ENCODE data around the gene GNS.

Gene GNS

DNA sequence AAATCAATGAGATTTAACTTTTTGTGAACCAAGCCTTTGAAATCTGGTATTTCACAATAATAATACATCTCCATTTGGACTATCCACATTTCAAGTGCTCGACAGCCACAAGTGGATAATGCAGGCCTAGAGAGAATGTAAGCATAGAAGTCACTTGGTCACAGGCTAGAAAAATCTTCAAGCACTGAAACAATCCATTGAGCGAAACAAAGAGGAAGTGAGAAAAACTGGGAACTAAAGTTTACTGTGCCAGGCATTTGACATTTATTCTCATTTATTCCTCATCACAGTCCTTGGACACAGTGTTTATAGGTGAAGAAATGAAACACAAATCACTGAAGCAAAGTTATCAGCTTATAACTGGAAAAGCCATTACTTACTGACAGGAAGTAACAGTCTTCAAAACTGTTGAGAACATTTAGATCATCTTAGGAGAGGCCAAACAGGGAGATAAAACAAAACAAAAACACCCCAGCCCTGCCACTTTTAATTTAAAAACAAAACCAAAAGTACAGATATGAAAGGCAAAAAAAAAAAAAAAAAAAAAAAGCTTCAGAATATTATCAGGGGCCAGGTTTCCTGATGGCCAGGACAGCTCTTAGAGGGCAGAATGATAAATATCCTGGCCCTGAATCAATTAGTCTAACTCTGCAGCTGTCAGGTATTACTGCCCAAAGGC lies 29.2 kb downstream of the GNS start:
- no peak overlapping the region for H3K9ac ChIP-seq (ENCODE audit: low read depth, low read length)

GRCh38 chr12:64724201-64724745 lies 34.9 kb downstream of the GNS start:
- Histone ChIP-seq H3K4me1 (ENCODE audit: control insufficient read depth, insufficient read depth, low read length) (no peaks in the 10 kb centered on the region), H3K36me3 (ENCODE audit: control insufficient read depth, insufficient read depth, low read length) (peaks cover 4% of the 10 kb centered on the region), H3K9ac (ENCODE audit: low read depth, low read length) (no peak overlapping the region), H3K27me3 (ENCODE audit: control insufficient read depth, insufficient read depth, low read length) (no peaks in the 10 kb centered on the region), H3K9me3 (ENCODE audit: control insufficient read depth, insufficient read depth, low read length) (no peaks in the 10 kb centered on the region), H3K4me3 (ENCODE audit: low read depth, low read length) (no peak overlapping the region)

More for the DNA sequence above, 29.2 kb downstream of the GNS start:
- Histone ChIP-seq H3K36me3 (ENCODE audit: control insufficient read depth, insufficient read depth, low read length) (peaks cover 4% of the 10 kb centered on the region), H3K9me3 (ENCODE audit: control insufficient read depth, insufficient read depth, low read length) (no peaks in the 10 kb centered on the region), H3K4me3 (ENCODE audit: low read depth, low read length) (no peak overlapping the region), H3K4me1 (ENCODE audit: control insufficient read depth, insufficient read depth, low read length) (no peaks in the 10 kb centered on the region), H3K27me3 (ENCODE audit: control insufficient read depth, insufficient read depth, low read length) (no peaks in the 10 kb centered on the region)

- no peak overlapping the region for H3K4me3 ChIP-seq (ENCODE audit: low read depth, low read length)
- H3K36me3 ChIP-seq (ENCODE audit: control insufficient read depth, insufficient read depth, low read length), result peaks cover 4% of the 10 kb centered on the region
- no peaks in the 10 kb centered on the region for H3K27me3 ChIP-seq (ENCODE audit: control insufficient read depth, insufficient read depth, low read length)
- H3K4me1 ChIP-seq (ENCODE audit: control insufficient read depth, insufficient read depth, low read length), result no peaks in the 10 kb centered on the region
- H3K9me3 ChIP-seq (ENCODE audit: control insufficient read depth, insufficient read depth, low read length), result no peaks in the 10 kb centered on the region
- H3K9ac ChIP-seq (ENCODE audit: low read depth, low read length), result no peak overlapping the region
Observed at GRCh38 chr12:64723630-64724029, 35.6 kb downstream of the GNS start.

- H3K9ac ChIP-seq (ENCODE audit: low read depth, low read length), result no peak overlapping the region
- no peak overlapping the region for H3K4me3 ChIP-seq (ENCODE audit: low read depth, low read length)
- H3K36me3 ChIP-seq (ENCODE audit: control insufficient read depth, insufficient read depth, low read length), result peaks cover 4% of the 10 kb centered on the region
- no peaks in the 10 kb centered on the region for H3K9me3 ChIP-seq (ENCODE audit: control insufficient read depth, insufficient read depth, low read length)
- H3K4me1 ChIP-seq (ENCODE audit: control insufficient read depth, insufficient read depth, low read length), result no peaks in the 10 kb centered on the region
- no peaks in the 10 kb centered on the region for H3K27me3 ChIP-seq (ENCODE audit: control insufficient read depth, insufficient read depth, low read length)
Observed at GRCh38 chr12:64722835-64723234, 36.4 kb downstream of the GNS start.

- no peaks in the 10 kb centered on the region for H3K27me3 ChIP-seq (ENCODE audit: control insufficient read depth, insufficient read depth, low read length)
- no peaks in the 10 kb centered on the region for H3K9me3 ChIP-seq (ENCODE audit: control insufficient read depth, insufficient read depth, low read length)
- H3K4me3 ChIP-seq (ENCODE audit: low read depth, low read length), result no peak overlapping the region
- H3K36me3 ChIP-seq (ENCODE audit: control insufficient read depth, insufficient read depth, low read length), result peaks cover 5% of the 10 kb centered on the region
- no peaks in the 10 kb centered on the region for H3K4me1 ChIP-seq (ENCODE audit: control insufficient read depth, insufficient read depth, low read length)
- H3K9ac ChIP-seq (ENCODE audit: low read depth, low read length), result no peak overlapping the region
Observed at GRCh38 chr12:64720884-64721283, 38.3 kb downstream of the GNS start.

- Histone ChIP-seq H3K4me1 (ENCODE audit: control insufficient read depth, insufficient read depth, low read length) (no peaks in the 10 kb centered on the region), H3K36me3 (ENCODE audit: control insufficient read depth, insufficient read depth, low read length) (peaks cover 14% of the 10 kb centered on the region), H3K4me3 (ENCODE audit: low read depth, low read length) (no peak overlapping the region), H3K9ac (ENCODE audit: low read depth, low read length) (no peak overlapping the region), H3K27me3 (ENCODE audit: control insufficient read depth, insufficient read depth, low read length) (no peaks in the 10 kb centered on the region), H3K9me3 (ENCODE audit: control insufficient read depth, insufficient read depth, low read length) (no peaks in the 10 kb centered on the region)
Observed at GRCh38 chr12:64718649-64719048, 40.6 kb downstream of the GNS start.

DNA sequence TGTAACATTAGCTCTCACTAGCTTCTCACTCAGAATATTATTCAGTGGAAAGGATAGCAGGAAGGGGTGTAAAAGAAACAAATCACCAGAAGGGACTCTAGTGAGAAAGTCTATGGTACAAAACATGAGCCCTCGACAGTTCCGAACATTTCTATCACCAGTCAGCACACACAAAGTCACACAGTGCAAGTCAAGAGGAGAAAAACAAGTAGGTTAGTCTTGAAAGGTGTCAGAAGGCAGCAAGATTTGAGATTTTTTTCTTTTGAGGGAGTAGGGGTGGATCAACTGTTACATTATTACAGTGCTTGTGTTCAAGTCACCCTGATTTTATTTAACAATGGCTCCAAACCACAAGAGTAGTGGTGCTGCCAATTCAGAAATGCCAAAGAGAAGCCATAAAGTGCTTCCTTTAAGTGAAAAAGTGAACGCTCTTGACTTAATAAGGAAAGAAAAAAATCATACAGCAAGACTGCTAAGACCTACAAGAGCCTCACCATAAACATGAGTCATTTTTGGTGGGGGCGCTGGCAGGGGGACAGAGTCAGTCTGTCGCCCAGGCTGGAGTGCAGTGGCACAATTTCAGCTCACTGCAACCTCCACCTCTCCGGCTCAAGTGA lies 42.3 kb downstream of the GNS start:
- no peaks in the 10 kb centered on the region for H3K9me3 ChIP-seq (ENCODE audit: control insufficient read depth, insufficient read depth, low read length)
- peaks cover 14% of the 10 kb centered on the region for H3K36me3 ChIP-seq (ENCODE audit: control insufficient read depth, insufficient read depth, low read length)
- H3K9ac ChIP-seq (ENCODE audit: low read depth, low read length), result no peak overlapping the region

DNA sequence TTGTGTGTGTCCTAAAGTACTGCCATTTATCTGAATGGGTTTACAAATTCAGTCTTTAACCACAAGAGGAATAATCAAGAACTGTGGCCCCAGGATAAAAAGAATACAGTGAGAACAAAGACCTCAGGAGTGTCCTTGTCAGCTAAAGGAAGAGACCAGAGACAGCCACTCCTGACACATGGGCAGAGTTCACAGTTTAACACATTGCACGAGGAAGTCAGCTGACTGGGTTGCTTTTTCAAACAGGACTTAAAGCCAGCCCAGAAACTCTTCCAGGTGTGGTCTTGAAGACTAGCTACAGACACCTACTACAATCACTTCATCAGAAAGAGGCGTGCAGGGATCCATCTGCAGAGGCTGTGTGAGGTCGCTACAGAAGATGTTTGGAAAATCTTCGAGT lies 42.8 kb downstream of the GNS start:
- Histone ChIP-seq H3K9me3 (ENCODE audit: control insufficient read depth, insufficient read depth, low read length) (no peaks in the 10 kb centered on the region), H3K9ac (ENCODE audit: low read depth, low read length) (no peak overlapping the region), H3K4me3 (ENCODE audit: low read depth, low read length) (no peak overlapping the region), H3K27me3 (ENCODE audit: control insufficient read depth, insufficient read depth, low read length) (no peaks in the 10 kb centered on the region), H3K36me3 (ENCODE audit: control insufficient read depth, insufficient read depth, low read length) (peaks cover 12% of the 10 kb centered on the region), H3K4me1 (ENCODE audit: control insufficient read depth, insufficient read depth, low read length) (no peaks in the 10 kb centered on the region)

More for the DNA sequence above, 42.3 kb downstream of the GNS start:
- Histone ChIP-seq H3K4me1 (ENCODE audit: control insufficient read depth, insufficient read depth, low read length) (no peaks in the 10 kb centered on the region), H3K4me3 (ENCODE audit: low read depth, low read length) (no peak overlapping the region), H3K27me3 (ENCODE audit: control insufficient read depth, insufficient read depth, low read length) (no peaks in the 10 kb centered on the region)

DNA sequence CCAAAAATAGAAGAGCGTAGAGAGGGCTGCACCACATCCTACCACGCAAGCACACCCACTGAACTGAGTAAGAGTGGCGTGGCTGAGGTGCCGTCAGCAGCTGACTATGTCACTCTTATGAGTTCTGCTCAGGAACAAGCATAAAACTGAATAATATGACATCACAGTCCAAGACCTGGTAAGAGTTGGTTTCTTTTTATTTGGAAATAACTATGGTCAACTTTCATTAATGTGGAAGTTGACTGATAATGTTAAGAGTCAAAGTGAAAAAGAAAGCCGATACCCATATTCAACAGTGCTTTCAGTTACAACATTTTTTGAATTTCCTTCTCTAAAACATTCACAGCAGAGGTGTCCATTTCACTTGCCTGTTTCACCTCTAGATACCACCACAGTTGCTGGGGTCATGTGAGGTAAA lies 44.6 kb downstream of the GNS start:
- no peaks in the 10 kb centered on the region for H3K27me3 ChIP-seq (ENCODE audit: control insufficient read depth, insufficient read depth, low read length)
- peaks cover 10% of the 10 kb centered on the region for H3K36me3 ChIP-seq (ENCODE audit: control insufficient read depth, insufficient read depth, low read length)
- H3K4me3 ChIP-seq (ENCODE audit: low read depth, low read length), result no peak overlapping the region
- no peaks in the 10 kb centered on the region for H3K9me3 ChIP-seq (ENCODE audit: control insufficient read depth, insufficient read depth, low read length)
- no peaks in the 10 kb centered on the region for H3K4me1 ChIP-seq (ENCODE audit: control insufficient read depth, insufficient read depth, low read length)
- no peak overlapping the region for H3K9ac ChIP-seq (ENCODE audit: low read depth, low read length)

- Histone ChIP-seq H3K4me1 (ENCODE audit: control insufficient read depth, insufficient read depth, low read length) (no peaks in the 10 kb centered on the region), H3K27me3 (ENCODE audit: control insufficient read depth, insufficient read depth, low read length) (no peaks in the 10 kb centered on the region), H3K4me3 (ENCODE audit: low read depth, low read length) (no peak overlapping the region), H3K9me3 (ENCODE audit: control insufficient read depth, insufficient read depth, low read length) (no peaks in the 10 kb centered on the region), H3K9ac (ENCODE audit: low read depth, low read length) (no peak overlapping the region), H3K36me3 (ENCODE audit: control insufficient read depth, insufficient read depth, low read length) (peaks cover 10% of the 10 kb centered on the region)
Observed at GRCh38 chr12:64713376-64713775, 45.8 kb downstream of the GNS start.

- no peaks in the 10 kb centered on the region for H3K4me1 ChIP-seq (ENCODE audit: control insufficient read depth, insufficient read depth, low read length)
- H3K9ac ChIP-seq (ENCODE audit: low read depth, low read length), result no peak overlapping the region
- H3K27me3 ChIP-seq (ENCODE audit: control insufficient read depth, insufficient read depth, low read length), result no peaks in the 10 kb centered on the region
- H3K4me3 ChIP-seq (ENCODE audit: low read depth, low read length), result no peak overlapping the region
- H3K36me3 ChIP-seq (ENCODE audit: control insufficient read depth, insufficient read depth, low read length), result peaks cover 4% of the 10 kb centered on the region
- no peaks in the 10 kb centered on the region for H3K9me3 ChIP-seq (ENCODE audit: control insufficient read depth, insufficient read depth, low read length)
Observed at GRCh38 chr12:64709429-64709828, 49.8 kb downstream of the GNS start.

GRCh38 chr12:64707926-64708325 lies 51.3 kb downstream of the GNS start:
- H3K4me1 ChIP-seq (ENCODE audit: control insufficient read depth, insufficient read depth, low read length), result no peaks in the 10 kb centered on the region
- no peaks in the 10 kb centered on the region for H3K9me3 ChIP-seq (ENCODE audit: control insufficient read depth, insufficient read depth, low read length)
- H3K9ac ChIP-seq (ENCODE audit: low read depth, low read length), result no peak overlapping the region
- H3K36me3 ChIP-seq (ENCODE audit: control insufficient read depth, insufficient read depth, low read length), result no peaks in the 10 kb centered on the region
- H3K27me3 ChIP-seq (ENCODE audit: control insufficient read depth, insufficient read depth, low read length), result no peaks in the 10 kb centered on the region
- H3K4me3 ChIP-seq (ENCODE audit: low read depth, low read length), result no peak overlapping the region
